Measurements from ENCODE around the gene REEP1.
"Not testable (repeated sequence)": the region's sequence is repeated elsewhere in the genome, so short reads cannot be mapped to it uniquely, and the experiment has no call there.

REEP1 gene

DNA sequence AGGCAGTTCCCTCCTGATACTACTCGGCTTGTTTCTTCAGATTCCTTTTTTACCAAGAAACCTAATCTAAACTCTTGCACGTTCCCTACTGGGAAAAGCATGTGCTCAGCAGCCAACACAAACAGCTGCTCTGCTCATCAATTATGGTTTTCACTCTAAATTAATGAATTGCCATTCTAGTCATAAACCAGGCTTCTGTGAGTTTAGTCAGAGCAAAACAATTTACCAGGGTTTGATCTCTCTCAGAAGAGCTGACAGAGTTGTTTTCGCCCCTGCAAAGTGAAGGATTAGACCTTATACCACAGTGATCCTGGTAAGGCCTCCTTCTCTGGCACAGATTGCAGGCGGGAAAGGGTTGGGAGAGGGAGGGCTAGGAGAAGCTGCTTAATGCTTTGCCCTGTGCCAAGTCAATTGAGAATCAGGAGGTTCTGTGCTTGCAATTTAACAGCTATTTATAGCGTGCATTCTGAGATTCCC is 57.2 kb downstream of the REEP1 start:
- DNase-seq = no peak

DNA sequence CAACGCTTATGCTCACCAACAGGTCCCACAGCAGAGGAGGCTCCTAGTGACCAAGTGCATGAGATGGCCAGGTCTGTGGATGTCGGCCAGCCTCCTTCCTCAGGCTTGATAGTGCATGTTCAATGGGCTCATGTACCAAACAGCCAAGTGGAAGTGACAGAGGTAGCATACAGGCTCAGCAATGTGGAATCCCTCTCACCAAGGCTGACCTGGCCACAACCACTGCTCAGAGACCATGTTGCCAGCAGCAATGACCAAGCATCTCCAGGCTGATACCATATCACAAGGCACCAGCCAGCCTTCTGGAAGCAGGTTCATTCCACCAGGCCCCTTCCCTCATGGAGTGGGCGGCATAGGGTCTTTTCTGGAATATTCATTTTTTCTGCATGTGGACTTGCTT is 61.5 kb downstream of the REEP1 start:
- DNase-seq = no peak

DNA sequence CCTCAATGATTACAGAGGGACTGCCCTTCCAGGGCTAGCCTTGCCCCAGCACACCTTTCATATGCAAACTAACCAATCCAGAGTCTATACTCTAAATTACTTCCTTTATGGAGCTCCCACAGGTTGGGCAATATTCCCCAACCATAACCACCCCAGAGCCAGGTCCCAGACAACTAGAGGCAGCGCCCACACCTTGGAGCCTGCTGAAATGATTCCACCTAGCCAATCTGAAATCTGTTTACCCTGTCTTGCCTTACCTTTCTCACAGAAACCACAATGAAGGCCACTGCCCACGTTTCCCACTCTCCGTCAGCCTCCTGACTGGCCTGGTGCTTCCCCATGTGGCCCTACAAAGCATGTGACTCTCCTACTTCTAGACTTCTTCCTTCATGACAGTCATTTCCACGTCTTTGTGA is 62.0 kb downstream of the REEP1 start:
- DNase-seq = no peak

GRCh38 chr2:86274918-86275275 is 62.5 kb downstream of the REEP1 start:
- no peak for DNase-seq

DNA sequence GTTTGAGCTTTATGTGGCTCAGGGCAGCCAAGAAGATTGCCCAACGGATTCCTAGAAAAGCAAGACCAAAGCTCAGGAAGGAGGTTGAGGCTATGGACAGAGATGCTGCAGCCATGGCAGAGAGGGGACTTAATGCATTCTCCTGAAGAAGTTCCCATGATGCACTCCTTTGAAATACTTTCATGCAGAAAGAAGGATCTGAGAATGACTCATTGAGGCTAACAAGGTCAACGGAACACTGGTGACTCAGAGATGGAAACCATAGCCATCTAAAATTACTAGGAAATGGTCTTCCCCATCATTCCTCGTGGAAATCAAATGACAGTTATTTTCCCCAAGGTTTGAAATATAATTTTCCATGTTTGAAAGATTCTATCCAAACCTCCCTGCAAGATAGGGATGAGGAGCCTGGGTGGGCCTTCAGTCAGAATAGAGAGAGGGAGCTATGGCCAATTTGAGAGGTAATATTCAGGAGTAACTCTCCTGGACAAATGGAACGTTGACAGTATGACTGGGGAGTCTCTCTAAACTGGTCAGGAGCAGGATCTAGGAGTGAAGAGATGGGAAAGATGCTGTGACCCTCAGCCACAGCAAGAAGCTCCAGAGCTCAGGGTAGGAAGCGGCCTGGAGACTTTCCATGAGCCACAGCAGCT is 63.0 kb downstream of the REEP1 start:
- no peak for DNase-seq

DNA sequence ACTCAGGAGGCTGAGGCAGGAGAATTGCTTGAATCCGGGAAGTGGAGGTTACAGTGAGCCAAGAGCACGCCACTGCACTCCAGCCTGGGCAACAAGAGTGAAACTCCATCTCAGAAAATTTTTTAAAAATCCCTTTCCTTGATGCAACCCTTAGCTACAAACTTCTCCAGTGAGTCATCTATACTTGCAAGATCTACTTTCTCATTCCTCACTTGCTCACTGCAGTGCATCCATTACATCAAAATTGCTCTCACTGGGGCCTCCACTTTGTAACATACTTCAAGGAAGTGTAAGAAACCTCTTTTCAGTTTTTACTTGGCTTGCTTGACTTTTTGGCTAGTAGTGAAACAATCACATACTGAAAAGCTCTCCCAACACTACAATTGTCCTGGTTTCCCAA is 65.3 kb downstream of the REEP1 start:
- DNase-seq = no peak

DNA sequence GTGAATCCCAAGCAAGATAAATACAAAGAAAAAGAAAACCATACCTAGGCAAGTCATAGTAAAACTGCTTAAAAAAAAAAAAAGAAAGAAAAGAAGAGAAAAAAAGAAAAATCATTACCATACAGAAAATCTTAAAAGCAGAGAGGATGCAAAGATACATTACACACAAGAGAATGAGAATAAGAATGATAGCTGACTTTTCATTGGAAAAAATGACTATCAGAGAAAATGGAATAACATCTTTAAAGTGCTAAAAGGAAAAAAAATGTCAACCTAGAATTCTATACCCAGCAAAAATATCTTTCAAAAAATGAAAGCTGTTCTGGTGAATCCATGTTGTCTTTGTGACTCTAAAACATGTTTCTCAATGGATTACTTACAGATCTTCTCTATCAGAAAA is 66.2 kb downstream of the REEP1 start:
- DNase-seq = no peak

DNA sequence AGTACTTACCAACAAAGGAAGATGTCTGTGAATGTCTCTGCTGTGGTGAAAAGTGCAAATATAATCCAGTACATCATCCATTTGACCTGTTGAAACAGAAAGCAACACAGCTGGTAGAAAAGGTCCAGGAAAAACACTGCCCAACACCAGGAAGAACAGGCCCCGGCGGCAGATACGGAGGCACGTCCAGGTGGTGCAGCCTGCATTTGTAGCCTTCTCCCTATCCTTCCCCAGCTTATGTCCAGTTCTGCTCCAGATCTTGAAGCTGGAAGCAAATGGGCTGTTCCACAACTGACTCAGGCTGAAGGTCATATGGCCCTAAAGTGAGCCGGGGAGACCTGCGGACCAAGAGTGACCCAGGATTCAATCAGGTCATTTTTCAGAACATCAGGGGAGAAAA is 73.5 kb downstream of the REEP1 start:
- no peak for DNase-seq

DNA sequence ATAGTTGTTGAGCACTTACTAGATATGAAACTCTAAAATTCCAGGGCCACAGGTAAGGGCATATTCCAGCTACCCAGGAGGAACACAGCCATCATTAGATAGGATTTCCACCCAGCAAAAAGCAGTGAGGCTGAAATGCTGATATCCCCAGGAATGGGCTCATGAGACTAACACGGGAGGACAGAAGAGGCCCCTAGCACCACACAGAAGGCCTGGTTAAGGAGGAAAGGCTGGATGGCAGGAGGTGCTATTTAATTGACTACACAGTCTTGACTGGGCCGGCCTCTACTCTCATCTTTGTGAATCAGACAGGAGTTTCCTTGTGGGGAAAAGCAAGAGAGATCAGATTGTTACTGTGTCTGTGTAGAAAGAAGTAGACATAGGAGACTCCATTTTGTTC is 76.4 kb downstream of the REEP1 start:
- DNase-seq = no peak

DNA sequence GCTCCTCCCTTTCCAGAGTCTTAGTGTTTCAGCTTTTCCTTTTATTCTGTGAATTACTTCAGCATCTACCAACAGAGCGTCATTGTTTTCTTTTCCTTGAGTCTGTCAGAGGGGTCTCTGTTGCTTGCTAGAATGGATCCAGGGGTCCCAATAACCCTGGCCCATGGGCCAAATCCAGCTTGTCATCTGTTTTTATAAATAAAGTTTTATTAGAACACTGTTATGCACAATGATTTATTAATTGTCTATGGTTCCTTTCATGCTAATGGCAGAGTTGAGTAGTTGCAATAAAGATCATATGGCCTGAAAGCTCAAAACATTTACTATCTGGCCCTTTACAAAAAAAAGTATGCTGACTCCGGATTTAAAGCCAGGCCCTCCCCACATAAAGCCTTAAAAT is 79.3 kb downstream of the REEP1 start:
- DNase-seq = no peak

DNA sequence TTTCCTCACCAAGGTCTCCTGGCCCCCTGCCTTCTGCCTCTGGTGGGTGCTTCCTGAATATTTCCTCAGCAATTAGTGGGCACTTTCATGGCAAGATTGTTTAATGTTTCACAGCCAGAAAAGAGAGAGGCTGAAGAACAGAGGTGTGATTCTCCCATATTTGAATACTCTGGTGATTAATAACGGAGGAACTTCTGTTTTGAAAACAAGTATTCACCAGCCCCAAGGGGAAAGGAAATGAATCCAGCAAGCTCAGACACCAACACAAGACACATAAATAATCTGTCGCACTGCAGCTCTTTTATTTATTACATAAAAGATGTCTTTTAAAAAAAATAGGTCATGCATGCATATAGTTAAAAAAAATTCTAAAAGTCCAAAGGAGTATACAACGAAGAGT is 80.4 kb downstream of the REEP1 start:
- DNase-seq = no peak

GRCh38 chr2:86256300-86256699 is 81.1 kb downstream of the REEP1 start:
- DNase-seq = no peak

GRCh38 chr2:86254576-86255538 is 82.6 kb downstream of the REEP1 start:
- DNase-seq = no peak

DNA sequence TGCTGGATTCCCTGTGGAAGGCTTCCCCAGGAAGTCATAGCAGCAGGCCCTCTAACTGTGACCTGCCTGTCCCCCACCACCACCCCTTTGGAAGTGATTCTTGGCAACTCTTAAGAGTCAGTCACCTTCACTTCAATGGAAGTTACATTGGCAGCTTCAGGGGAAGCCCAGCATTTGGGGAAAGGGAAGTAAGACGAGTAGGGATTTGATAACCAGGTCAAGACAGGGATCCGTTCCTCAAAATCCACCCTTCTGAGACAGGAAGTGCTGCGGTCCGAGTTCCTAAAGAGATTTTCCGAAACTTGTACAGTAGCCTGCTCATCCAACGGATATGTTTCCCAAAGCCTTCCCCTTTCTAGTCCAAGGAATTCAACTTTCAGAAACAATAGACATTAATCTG is 84.0 kb downstream of the REEP1 start:
- no peak for DNase-seq

- no peak for DNase-seq
These were observed 85.6 kb downstream of the REEP1 start for GRCh38 chr2:86251840-86252266.

- no peak for DNase-seq
These were observed 87.6 kb downstream of the REEP1 start for GRCh38 chr2:86249579-86250391.

DNA sequence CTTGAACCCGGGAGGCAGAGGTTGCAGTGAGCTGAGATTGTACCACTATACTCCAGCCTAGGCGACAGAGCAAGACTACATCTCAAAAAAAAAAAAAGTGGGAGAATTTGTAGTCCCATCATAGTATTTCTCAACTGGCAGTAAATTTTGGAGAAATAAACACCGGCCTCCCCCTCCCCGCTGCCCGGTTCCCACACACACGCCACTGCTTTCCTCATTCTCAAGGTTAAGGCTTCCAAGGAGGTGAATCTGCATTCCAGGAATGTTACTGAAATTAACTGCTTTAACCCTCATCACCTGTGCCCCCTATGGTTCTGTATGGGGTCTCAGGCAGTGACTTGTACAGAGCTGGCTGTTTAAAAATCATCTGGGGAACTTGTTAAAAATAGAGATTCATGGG is 88.2 kb downstream of the REEP1 start:
- DNase-seq = no peak

GRCh38 chr2:86245222-86245621 is 92.2 kb downstream of the REEP1 start:
- DNase-seq = not testable (repeated sequence)

DNA sequence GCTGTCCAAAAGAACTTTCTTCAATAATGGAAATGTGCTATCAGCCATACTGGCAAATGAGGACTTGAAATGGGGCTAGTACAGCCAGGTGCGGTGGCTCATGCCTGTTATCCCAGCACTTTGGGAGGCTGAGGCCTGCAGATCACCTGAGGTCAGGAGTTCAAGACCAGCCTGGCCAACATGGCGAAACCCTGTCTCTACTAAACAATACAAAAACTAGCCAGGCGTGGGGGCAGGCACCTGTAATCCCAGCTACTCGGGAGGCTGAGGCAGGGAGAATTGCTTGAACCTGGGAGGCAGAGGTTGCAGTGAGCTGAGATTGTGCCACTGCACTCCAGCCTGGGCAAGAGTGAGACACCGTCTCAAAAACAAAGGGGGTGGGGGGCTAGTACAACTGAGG is 92.6 kb downstream of the REEP1 start:
- not testable (repeated sequence) for DNase-seq

DNA sequence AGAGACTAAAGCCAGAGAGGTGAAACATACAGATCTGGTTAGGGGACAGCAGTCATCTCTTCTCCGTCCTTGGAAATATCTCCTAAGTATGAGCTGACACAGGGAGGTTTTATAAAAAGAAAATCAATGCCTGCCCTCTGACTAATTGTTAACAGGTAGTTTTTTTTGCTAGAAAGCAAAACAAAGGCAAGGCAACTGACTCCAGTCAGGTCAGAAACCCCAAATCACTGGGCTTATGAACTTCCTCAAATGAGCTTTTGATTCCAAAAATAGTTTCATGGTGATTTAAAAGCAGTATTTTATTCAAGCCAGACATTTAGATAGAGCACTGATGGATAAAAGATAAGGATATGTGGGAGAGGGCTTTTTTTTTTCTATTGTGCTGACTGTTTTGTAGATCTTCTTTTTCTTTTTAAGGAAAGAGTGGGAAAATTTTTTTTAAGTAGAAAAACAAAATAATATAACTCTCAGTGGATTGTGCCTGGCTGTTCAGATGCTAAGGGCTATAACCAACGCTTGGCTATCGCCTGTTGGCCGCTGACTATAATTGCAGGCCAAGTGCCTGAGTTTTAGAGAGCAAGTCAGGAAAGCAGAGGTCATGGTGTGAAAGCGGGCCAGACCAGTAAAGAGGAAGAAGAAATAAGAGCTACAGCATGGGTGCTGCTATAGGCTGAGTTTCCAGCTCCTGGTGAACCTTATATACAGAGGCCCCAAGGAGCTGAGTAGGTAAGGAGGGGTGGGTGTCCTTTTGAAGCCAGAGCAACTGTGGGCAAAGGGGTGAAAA is 93.3 kb downstream of the REEP1 start:
- no peak for DNase-seq

GRCh38 chr2:86243272-86243671 is 94.2 kb downstream of the REEP1 start:
- DNase-seq = no peak

- DNase-seq = no peak
These were observed 95.8 kb downstream of the REEP1 start for GRCh38 chr2:86241611-86242010.

GRCh38 chr2:86240251-86240650 is 97.2 kb downstream of the REEP1 start:
- no peak for DNase-seq
